ENCODE data around the gene MAP3K13.
"Not testable (repeated sequence)": the region's sequence is repeated elsewhere in the genome, so short reads cannot be mapped to it uniquely, and the experiment has no call there.

MAP3K13 gene

GRCh38 chr3:185341616-185342458 is 21.1 kb upstream of the MAP3K13 start:
- no peak for DNase-seq

DNA sequence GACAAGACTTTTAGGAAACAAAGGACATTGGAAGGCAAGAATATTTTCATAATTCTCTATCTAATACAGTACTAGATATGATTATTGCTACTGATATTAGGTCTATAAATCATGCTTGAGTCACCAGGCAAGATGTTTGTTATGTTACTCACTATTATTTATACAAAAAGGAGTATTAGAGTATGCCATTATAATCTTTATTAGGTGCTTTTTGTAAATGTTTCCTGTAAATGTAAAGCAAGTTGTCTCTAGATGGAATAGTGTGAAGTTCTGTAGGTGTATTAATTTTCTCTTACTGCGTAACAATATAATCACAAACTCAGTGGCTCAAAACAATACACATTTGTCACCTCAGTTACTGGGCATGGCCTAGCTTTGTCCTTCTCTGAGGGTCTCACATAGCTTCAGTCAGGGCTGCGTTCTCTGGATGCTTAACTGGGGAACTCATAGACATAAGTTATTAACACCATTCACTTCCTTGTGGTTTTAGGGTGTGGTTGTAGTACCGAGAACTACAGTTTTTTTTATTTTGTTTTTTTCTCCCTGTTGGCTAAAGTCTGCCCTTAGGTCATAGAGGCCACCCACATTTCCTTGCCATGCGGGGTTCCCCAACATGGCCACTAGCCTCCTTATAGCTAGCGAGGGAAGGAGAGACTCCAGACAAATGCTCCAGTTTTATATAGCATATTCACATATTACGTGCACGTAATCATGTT is 20.3 kb upstream of the MAP3K13 start:
- peak; percentile 5 for DNase-seq

DNA sequence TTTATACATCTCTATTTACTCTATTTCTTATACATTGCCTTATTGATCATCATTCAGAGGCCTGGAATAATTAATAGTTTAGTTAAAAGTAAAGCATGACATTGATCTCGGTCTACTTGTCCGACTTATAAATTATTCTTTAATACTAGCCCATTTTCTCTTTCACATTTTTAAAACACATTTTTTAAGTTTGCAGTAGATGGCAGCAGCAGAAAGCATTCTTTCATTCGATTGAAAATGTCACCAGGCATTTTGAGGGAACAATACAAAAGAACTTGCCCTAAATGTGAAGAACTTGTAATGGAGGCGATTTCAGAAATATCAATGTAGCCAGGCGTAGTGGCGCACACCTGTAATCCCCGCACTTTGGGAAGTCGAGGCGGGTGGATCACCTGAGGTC is 15.5 kb upstream of the MAP3K13 start:
- no peak for DNase-seq

DNA sequence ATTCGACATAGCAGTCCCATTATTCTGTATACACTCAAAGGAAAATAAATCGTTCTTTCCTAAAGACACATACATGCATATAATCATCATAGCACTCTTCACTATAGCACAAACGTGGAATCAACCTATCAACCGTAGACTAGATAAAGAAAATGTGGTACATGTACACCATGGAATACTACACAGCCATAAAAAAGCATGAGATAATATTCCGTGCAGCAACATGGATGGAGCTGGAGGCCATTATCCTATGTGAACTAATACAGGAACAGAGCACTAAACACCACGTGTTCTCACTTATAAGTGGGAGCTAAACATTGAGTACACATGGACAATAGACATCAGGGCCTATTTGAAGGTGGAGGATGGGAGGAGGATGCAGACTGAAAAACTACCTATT is 12.1 kb upstream of the MAP3K13 start:
- no peak for DNase-seq

GRCh38 chr3:185351396-185351795 is 11.5 kb upstream of the MAP3K13 start:
- DNase-seq = no peak

- DNase-seq = no peak
Observed at GRCh38 chr3:185353225-185353624, 9.7 kb upstream of the MAP3K13 start.

DNA sequence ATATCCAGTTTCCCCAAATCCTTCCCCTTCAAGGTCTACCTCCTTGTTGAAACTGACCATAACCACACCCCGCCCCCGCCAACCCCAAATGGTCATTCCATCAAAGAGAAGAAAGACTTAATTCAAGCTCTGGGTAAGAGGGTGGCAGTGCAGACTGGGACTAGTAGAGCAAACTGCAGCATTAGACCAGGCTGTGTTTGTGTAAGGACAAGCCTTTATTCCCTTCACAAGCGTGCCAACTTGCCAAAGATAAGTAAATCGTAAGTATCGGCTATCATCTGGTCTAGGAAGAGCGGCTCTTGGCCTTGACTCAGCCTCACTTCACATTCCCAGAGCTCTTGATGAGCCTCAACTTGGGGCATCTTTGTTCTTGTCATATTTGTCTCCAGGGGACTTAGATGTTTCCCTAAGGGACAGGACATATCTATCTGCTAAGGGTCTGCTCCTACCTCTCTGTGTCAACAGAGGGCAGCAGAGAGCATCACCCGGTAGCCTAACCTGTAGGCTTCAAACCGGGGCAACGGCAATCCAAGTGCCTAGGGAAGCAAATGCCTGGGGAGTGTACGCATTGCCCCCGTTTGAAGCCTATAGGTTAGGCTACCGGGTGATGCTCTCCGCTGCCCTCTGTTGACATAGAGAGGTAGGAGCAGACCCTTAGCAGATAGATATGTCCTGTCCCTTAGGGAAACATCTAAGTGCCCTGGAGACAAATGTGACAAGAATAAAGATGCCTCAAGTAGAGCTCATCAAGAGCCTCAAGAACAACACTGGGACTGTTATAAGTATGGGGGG is 8.9 kb upstream of the MAP3K13 start:
- peak; percentile 54 for DNase-seq

DNA sequence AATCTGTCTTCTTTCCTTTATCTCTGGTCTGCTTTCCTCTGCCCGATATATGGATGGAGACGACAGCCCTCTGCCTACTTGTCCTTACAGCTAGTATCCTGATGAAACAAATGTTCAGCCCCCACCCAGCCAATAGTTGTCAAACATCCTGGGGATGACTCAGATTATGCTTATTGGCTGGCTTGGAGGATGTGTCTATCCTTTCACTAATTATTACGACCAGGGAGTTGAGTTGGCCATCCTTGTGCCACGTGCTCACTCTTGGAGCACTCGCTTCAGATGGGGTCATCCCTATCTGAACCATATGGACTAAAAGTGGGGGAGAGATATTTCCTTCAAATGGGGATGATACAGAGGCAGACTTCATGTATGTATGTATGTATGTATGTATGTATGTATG is 6.4 kb upstream of the MAP3K13 start:
- DNase-seq = no peak

GRCh38 chr3:185361920-185362319 is 1.0 kb upstream of the MAP3K13 start:
- DNase-seq = no peak

DNA sequence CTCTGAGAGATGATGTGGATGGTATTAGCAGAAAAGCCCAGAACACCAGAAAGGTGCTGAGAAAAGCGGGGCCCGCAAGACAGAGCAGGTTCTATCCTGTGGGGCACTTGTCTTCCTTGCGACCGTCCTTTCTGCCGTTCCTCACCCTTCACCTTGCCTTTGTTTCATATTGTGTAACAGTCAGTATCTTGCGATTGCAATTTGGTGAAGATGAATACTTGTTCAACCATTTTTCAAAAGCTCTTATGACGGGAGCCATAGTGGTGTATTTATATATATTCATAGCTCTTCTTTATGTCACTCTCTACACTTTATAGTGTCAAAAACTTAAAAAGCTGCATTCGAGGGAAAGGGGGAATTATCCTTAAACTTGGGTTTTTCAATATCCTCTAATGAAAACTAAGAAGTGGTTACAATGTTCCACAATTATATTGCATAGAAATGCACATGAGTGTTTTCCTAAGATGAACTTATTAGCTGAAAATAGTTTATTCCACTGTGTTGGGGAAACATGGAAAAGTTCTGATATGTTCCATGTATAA is 797 bp downstream of the MAP3K13 start:
- DNase-seq = no peak

- no peak for DNase-seq
Observed at GRCh38 chr3:185365291-185366073, 2.5 kb downstream of the MAP3K13 start.

DNA sequence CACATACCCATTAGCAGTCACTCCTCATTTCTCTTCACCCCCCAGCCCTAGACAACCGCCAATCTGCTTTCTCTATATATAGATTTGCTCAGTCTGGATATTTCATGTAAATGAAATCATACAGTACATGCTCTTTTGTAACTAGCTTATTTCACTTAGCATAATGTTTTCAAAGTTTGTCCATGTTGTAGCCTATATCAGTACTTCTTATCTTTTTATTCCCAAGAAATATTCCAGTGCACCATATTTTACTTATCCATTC is 3.1 kb downstream of the MAP3K13 start:
- DNase-seq = no peak

DNA sequence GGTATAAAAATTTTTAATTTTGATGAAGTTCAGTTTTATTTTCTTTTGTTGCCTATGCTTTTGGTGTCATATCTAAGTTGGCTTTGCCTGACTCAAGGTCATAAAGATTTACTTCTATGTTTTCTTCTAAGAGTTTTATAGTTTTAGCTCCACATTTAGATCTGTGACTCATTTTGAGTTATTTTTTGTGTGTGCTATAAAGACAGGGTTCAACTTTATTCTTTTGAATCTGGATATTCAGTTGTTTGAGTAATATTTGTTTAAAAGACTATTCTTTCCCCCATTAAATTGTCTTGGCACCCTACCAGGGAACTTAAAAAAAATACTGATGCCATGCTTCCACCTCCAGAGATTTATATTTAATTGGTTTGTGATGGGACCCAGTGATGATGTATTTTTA is 4.0 kb downstream of the MAP3K13 start:
- DNase-seq = no peak

GRCh38 chr3:185370349-185370748 is 7.4 kb downstream of the MAP3K13 start:
- not testable (repeated sequence) for DNase-seq

DNA sequence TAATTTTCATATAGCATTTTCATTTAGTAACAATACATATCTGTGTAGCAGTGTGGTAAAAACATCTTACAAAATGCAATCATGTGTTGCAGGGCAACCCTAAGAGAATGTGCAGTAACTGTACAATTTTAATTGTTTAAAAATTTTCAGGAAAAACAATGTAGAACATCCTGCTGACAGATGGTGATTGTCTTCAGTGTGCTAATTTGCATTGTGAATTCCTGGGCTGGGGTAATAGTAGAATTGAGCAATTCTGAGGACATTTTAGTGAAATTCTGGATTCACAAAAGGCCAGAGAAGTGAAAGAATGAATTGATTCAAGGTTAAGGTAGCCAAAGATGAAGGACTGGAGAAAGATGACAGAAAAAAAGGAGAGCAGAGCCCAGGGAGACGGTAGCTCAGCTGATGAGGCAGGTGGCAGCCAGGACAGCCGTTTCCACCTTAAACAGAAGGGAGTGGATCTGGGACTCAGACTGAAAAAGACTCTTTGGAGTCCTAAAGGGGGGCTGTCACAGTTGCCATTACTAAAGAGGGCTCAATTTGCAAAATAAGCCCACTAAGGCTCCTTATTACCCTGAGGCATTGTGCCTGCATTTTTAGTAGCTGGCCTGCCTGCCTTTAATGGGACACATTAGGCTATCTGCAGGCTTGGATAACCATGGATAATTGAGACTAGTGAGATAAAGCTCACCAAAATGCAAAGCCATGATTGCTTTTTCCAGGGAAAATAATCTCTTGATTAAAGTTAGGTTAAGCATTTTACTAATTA is 8.6 kb downstream of the MAP3K13 start:
- no peak for DNase-seq

- no peak for DNase-seq
Observed at GRCh38 chr3:185381320-185382058, 18.6 kb downstream of the MAP3K13 start.

DNA sequence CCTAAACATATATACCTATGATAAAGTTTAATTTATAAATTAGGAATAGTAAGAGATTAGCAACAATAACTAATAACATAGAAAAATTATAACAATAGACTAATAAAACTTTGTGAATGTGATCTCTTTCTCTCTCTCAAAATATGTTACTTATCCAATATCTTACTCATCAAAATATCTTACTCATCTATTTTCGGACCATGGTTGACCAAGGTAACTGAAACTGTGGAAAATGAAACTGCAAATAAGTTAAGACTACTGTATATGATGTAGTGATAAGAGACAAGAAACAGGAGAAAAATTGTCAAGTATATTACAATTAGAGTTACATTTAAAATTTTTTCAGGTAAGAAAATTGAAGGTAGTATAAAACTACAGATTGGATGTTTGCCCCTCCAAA is 19.2 kb downstream of the MAP3K13 start:
- no peak for DNase-seq

DNA sequence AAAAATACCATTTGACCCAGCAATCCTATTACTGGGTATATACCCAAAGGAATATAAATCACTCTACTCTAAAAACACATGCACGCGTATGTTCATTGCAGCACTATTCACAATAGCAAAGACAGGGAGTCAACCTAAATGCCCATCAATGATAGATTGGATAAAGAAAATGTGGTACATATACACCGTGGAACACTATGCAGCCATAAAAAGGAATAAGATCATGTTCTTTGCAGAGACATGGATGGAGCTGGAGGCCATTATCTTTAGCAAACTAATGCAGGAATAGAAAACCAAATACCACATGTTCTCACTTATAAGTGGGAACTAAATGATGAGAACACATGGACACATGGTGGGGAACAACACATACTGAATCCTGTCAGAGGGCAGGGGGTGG is 23.6 kb downstream of the MAP3K13 start:
- DNase-seq = not testable (repeated sequence)

- no peak for DNase-seq
Observed at GRCh38 chr3:185387646-185388045, 24.7 kb downstream of the MAP3K13 start.

DNA sequence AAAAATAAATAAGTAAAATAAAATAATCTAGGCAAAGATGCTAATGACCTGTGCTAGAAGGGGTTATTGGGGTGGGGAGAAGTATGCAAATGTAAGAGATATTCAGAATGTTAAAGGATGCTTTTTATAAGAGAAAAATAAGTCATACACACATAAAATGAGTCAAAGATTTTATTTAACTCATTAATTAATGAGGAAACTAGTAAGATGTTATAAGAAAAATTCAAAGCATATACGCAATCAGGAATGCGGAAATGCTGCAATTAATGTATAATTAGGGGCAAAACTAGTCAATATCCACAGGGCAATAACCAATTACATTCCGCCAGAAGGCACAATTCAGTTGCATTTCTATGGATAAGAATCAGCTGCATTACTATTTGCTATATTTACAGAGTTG is 30.1 kb downstream of the MAP3K13 start:
- no peak for DNase-seq

- no peak for DNase-seq
Observed at GRCh38 chr3:185397676-185398075, 34.7 kb downstream of the MAP3K13 start.

All from CD4-positive, alpha-beta T cell treated with Interleukin-4 for 4 hours (primary cell).